Measurements from ENCODE around the gene HNRNPM.

The HNRNPM gene

GRCh38 chr19:8469613-8470368 lies 25.0 kb downstream of the HNRNPM start:
- Histone ChIP-seq H3K27ac (replicated peaks) (no peak overlapping the region), H3K27me3 (ENCODE audit: insufficient read depth, poor library complexity, severe bottlenecking) (no peaks in the 10 kb centered on the region), H3K4me3 (replicated peaks; ENCODE audit: insufficient read depth, low read length) (no peak overlapping the region)
- no peak for DNase-seq (ENCODE audit: low read depth in 1 of 2, low spot score in 1 of 2)
- TF ChIP-seq CTCF (IDR thresholded peaks at IDR 0.05; ENCODE audit: insufficient read depth, low read length) (no peak), SPI1 (IDR thresholded peaks at IDR 0.05; ENCODE audit: borderline replicate concordance, low read depth) (no peak), POLR2AphosphoS5 (IDR thresholded peaks at IDR 0.05; ENCODE audit: low read depth) (no peak), GABPA (IDR thresholded peaks at IDR 0.05; ENCODE audit: low read depth) (no peak), REST (IDR thresholded peaks at IDR 0.05; ENCODE audit: insufficient replicate concordance, low read depth) (no peak)

GRCh38 chr19:8473648-8474476 lies 29.1 kb downstream of the HNRNPM start:
- Histone ChIP-seq H3K4me3 (replicated peaks; ENCODE audit: insufficient read depth, low read length) (no peak overlapping the region), H3K27me3 (ENCODE audit: insufficient read depth, poor library complexity, severe bottlenecking) (no peaks in the 10 kb centered on the region), H3K27ac (replicated peaks) (peak overlapping the region; percentile 7; the same call in 1 of the 2 replicates)
- TF ChIP-seq GABPA (IDR thresholded peaks at IDR 0.05; ENCODE audit: low read depth) (no peak), REST (IDR thresholded peaks at IDR 0.05; ENCODE audit: insufficient replicate concordance, low read depth) (no peak), SPI1 (IDR thresholded peaks at IDR 0.05; ENCODE audit: borderline replicate concordance, low read depth) (peak; percentile 84)
- no peak for DNase-seq (ENCODE audit: low read depth in 1 of 2, low spot score in 1 of 2)

- H3K27ac ChIP-seq (replicated peaks): no peak overlapping the region
- no peak overlapping the region for H3K4me3 ChIP-seq (replicated peaks; ENCODE audit: insufficient read depth, low read length)
- TF ChIP-seq POLR2AphosphoS5 (IDR thresholded peaks at IDR 0.05; ENCODE audit: low read depth) (no peak), REST (IDR thresholded peaks at IDR 0.05; ENCODE audit: insufficient replicate concordance, low read depth) (no peak), SPI1 (IDR thresholded peaks at IDR 0.05; ENCODE audit: borderline replicate concordance, low read depth) (no peak)
- H3K27me3 ChIP-seq (ENCODE audit: insufficient read depth, poor library complexity, severe bottlenecking): no peaks in the 10 kb centered on the region
- no peak for DNase-seq (ENCODE audit: low read depth in 1 of 2, low spot score in 1 of 2)
These were observed 30.2 kb downstream of the HNRNPM start for GRCh38 chr19:8475005-8475404.

GRCh38 chr19:8476524-8476923 lies 31.7 kb downstream of the HNRNPM start:
- Histone ChIP-seq H3K27me3 (ENCODE audit: insufficient read depth, poor library complexity, severe bottlenecking) (no peaks in the 10 kb centered on the region), H3K4me3 (replicated peaks; ENCODE audit: insufficient read depth, low read length) (no peak overlapping the region), H3K27ac (replicated peaks) (no peak overlapping the region)
- TF ChIP-seq GABPA (IDR thresholded peaks at IDR 0.05; ENCODE audit: low read depth): no peak
- no peak for TF ChIP-seq POLR2AphosphoS5 (IDR thresholded peaks at IDR 0.05; ENCODE audit: low read depth)
- TF ChIP-seq CTCF (IDR thresholded peaks at IDR 0.05; ENCODE audit: insufficient read depth, low read length): no peak
- TF ChIP-seq SPI1 (IDR thresholded peaks at IDR 0.05; ENCODE audit: borderline replicate concordance, low read depth): no peak
- TF ChIP-seq REST (IDR thresholded peaks at IDR 0.05; ENCODE audit: insufficient replicate concordance, low read depth): no peak
- DNase-seq (ENCODE audit: low read depth in 1 of 2, low spot score in 1 of 2): no peak

All from HL-60 (cell line).